CD4-positive, alpha-beta T cell (primary cell): ENCODE results near the gene RAMP1. TPM values are rescaled to one million over a fixed set of nuclear protein-coding genes. Genes with fewer than 3 reads are reported as not detected.
"Not testable (repeated sequence)": the region's sequence is repeated elsewhere in the genome, so short reads cannot be mapped to it uniquely, and the experiment has no call there.

Source experiments
- ATAC-seq: fragments of 200-7000 bp; cut with Tn5 transposase; one replicate; pipeline ENCODE4 v1.10.0; 2022; ENCODE audit warnings: mild to moderate bottlenecking; ENCODE audit not compliant: poor library complexity
- CTCF ChIA-PET: fragments of 350-600 bp; sonication (Branson Sonifier 250); formaldehyde crosslinking; loops from one replicate; lab custom pipeline; 2021; ENCODE audit warnings: antibody characterized with exemption, inconsistent platforms; lab: Charles Lee
- POLR2A ChIA-PET: fragments of 350-600 bp; sonication (Branson Sonifier 250); formaldehyde crosslinking; loops from one replicate; lab custom pipeline; 2021; ENCODE audit warnings: antibody characterized with exemption, inconsistent platforms; lab: Charles Lee
- DNase-seq, 14 experiments: peaks; one replicate each; pipeline ENCODE4 v3.0.0-alpha.2; 2013 to 2020; ENCODE audit warnings: mixed read lengths in 2 of 14
- H3K27ac ChIP-seq, 2 donors: one replicate each; pipeline versions ENCODE4 v1.5.1 to v1.7.0; 2013; ENCODE audit warnings: low read length in 2 of 2, low read depth in 1 of 2, mild to moderate bottlenecking in 1 of 2
- H3K27me3 ChIP-seq, 2 experiments: 1 replicate in 1 of 2; 2 replicates in 1 of 2; pipeline versions ENCODE4 v1.6.1 to v1.7.0; 2013; ENCODE audit warnings: low read length in 2 of 2, control low read depth in 1 of 2, mild to moderate bottlenecking in 1 of 2, moderate library complexity in 1 of 2; ENCODE audit not compliant: insufficient read depth in 2 of 2, control insufficient read depth in 1 of 2
- H3K36me3 ChIP-seq: one replicate; pipeline ENCODE4 v1.6.1; 2013; ENCODE audit warnings: low read length, control low read depth; ENCODE audit not compliant: insufficient read depth
- H3K4me1 ChIP-seq: one replicate; pipeline ENCODE4 v1.6.1; 2013; ENCODE audit warnings: low read length, control low read depth; ENCODE audit not compliant: insufficient read depth
- H3K4me3 ChIP-seq: one replicate; pipeline ENCODE4 v1.5.1; 2013; ENCODE audit warnings: mild to moderate bottlenecking, low read length, moderate library complexity
- H3K9me3 ChIP-seq, 2 experiments: 1 replicate in 1 of 2; 2 replicates in 1 of 2; pipeline versions ENCODE4 v1.6.1 to v1.7.0; 2013; ENCODE audit warnings: low read length in 2 of 2, mild to moderate bottlenecking in 2 of 2, control low read depth in 1 of 2, moderate library complexity in 1 of 2; ENCODE audit not compliant: control insufficient read depth in 1 of 2, insufficient read depth in 1 of 2
- H3K27ac Mint-ChIP-seq: one replicate; pipeline ENCODE4 v1.8.0; 2020; ENCODE audit warnings: mixed read lengths
- H3K27me3 Mint-ChIP-seq: one replicate; pipeline ENCODE4 v1.8.0; 2021; ENCODE audit warnings: mixed read lengths
- H3K36me3 Mint-ChIP-seq: one replicate; pipeline ENCODE4 v1.8.0; 2021; ENCODE audit warnings: low read depth, mixed read lengths
- H3K4me1 Mint-ChIP-seq: one replicate; pipeline ENCODE4 v1.8.0; 2021; ENCODE audit warnings: low read depth, mixed read lengths
- H3K4me3 Mint-ChIP-seq: one replicate; pipeline ENCODE4 v1.8.0; 2020; ENCODE audit warnings: mild to moderate bottlenecking, mixed read lengths
- H3K9me3 Mint-ChIP-seq: one replicate; pipeline ENCODE4 v1.8.0; 2020; ENCODE audit warnings: mixed read lengths
- CTCF ChIP-seq: fragments of 200-600 bp; IDR thresholded peaks from one replicate; pipeline ENCODE4 v1.8.0; 2022; ENCODE audit warnings: antibody characterized with exemption, mild to moderate bottlenecking
- intact Hi-C, 2 experiments: fragments of 100-400 bp; cut with DNase I in 1 of 2; cut with micrococcal nuclease in 1 of 2; formaldehyde crosslinking; loops; one replicate each; pipeline versions ENCODE4 v1.15.1 to v1.9.0; 2023 to 2025; cut with DNase I, micrococcal nuclease
- total RNA-seq, 174 experiments: library from RNA in 2 of 174; stranded (reverse) in 2 of 174; gene quantifications; one replicate each; pipeline ENCODE4 v1.2.3 and lab custom pipeline; 2021 to 2026

The RAMP1 gene
- total RNA-seq, 2 experiments from 2014 or later: not detected

- Mint-ChIP-seq H3K36me3 (no peaks in the 10 kb centered on the region), H3K27ac (no peak overlapping the region), H3K4me3 (no peak overlapping the region), H3K4me1 (peaks cover 13% of the 10 kb centered on the region), H3K9me3 (no peaks in the 10 kb centered on the region), H3K27me3 (peaks cover 32% of the 10 kb centered on the region)
- H3K4me3 ChIP-seq: no peak overlapping the region
- CTCF ChIA-PET: no interaction called here
- TF ChIP-seq CTCF: no peak
- DNase-seq (no peak), ATAC-seq (no peak)
- H3K27me3 ChIP-seq: peaks cover 17 to 21% of the 10 kb centered on the region in 2 experiments
- no peaks in the 10 kb centered on the region for H3K36me3 ChIP-seq
- POLR2A ChIA-PET: no interaction called here
- intact Hi-C loops: no loop called here
- H3K9me3 ChIP-seq: peaks cover 0 to under 1% of the 10 kb centered on the region in 2 experiments
- no peak overlapping the region for H3K27ac ChIP-seq
- peaks cover 4% of the 10 kb centered on the region for H3K4me1 ChIP-seq
Measured at GRCh38 chr2:237865623-237866041, 6.2 kb downstream of the RAMP1 start.

GRCh38 chr2:237866101-237866621 lies 6.7 kb downstream of the RAMP1 start:
- Mint-ChIP-seq H3K9me3 (no peaks in the 10 kb centered on the region), H3K4me1 (peaks cover 13% of the 10 kb centered on the region), H3K36me3 (no peaks in the 10 kb centered on the region), H3K27ac (no peak overlapping the region), H3K27me3 (peaks cover 29% of the 10 kb centered on the region), H3K4me3 (no peak overlapping the region)
- no peaks in the 10 kb centered on the region for H3K36me3 ChIP-seq
- H3K9me3 ChIP-seq: peaks cover 0 to 4% of the 10 kb centered on the region in 2 experiments
- no peak overlapping the region for H3K4me3 ChIP-seq
- POLR2A ChIA-PET: no interaction called here
- no peak for TF ChIP-seq CTCF
- CTCF ChIA-PET: no interaction called here
- no peak for DNase-seq
- intact Hi-C loops: no loop called here
- peaks cover 4% of the 10 kb centered on the region for H3K4me1 ChIP-seq
- ATAC-seq: no peak
- no peak overlapping the region for H3K27ac ChIP-seq
- peaks cover 15 to 16% of the 10 kb centered on the region in 2 experiments for H3K27me3 ChIP-seq

GRCh38 chr2:237867465-237867864 lies 8.0 kb downstream of the RAMP1 start:
- Mint-ChIP-seq H3K36me3 (no peaks in the 10 kb centered on the region), H3K4me1 (peaks cover 13% of the 10 kb centered on the region)

GRCh38 chr2:237868074-237868473 lies 8.7 kb downstream of the RAMP1 start:
- H3K9me3 Mint-ChIP-seq, H3K36me3 ChIP-seq, CTCF ChIA-PET, H3K9me3 ChIP-seq, intact Hi-C loops, ATAC-seq, H3K4me1 ChIP-seq, DNase-seq, H3K36me3 Mint-ChIP-seq, H3K4me3 Mint-ChIP-seq, H3K4me3 ChIP-seq, POLR2A ChIA-PET, H3K27ac ChIP-seq, H3K27ac Mint-ChIP-seq: not testable (repeated sequence)
- Mint-ChIP-seq H3K4me1 (peaks cover 13% of the 10 kb centered on the region), H3K27me3 (peaks cover 19% of the 10 kb centered on the region)
- H3K27me3 ChIP-seq: peaks cover 3 to 13% of the 10 kb centered on the region in 2 experiments

More at GRCh38 chr2:237867465-237867864, 8.0 kb downstream of the RAMP1 start:
- H3K27ac ChIP-seq: no peak overlapping the region
- Mint-ChIP-seq H3K4me3 (no peak overlapping the region), H3K27me3 (peaks cover 23% of the 10 kb centered on the region), H3K9me3 (no peaks in the 10 kb centered on the region), H3K27ac (no peak overlapping the region)
- intact Hi-C loops: no loop called here
- TF ChIP-seq CTCF: no peak
- no peak for ATAC-seq
- peaks cover 6 to 19% of the 10 kb centered on the region in 2 experiments for H3K27me3 ChIP-seq
- peaks cover 4% of the 10 kb centered on the region for H3K4me1 ChIP-seq
- ChIA-PET POLR2A (no interaction called here), CTCF (no interaction called here)
- no peak overlapping the region for H3K4me3 ChIP-seq
- DNase-seq: no peak
- H3K36me3 ChIP-seq: no peaks in the 10 kb centered on the region
- H3K9me3 ChIP-seq: peaks cover 0 to 4% of the 10 kb centered on the region in 2 experiments
